Measurements from ENCODE around the gene PACRG.

Gene PACRG

GRCh38 chr6:162871966-162872365 lies 144.2 kb downstream of the PACRG start:
- no peak for FAIRE-seq

GRCh38 chr6:162873537-162873936 lies 145.8 kb downstream of the PACRG start:
- no peak for FAIRE-seq

DNA sequence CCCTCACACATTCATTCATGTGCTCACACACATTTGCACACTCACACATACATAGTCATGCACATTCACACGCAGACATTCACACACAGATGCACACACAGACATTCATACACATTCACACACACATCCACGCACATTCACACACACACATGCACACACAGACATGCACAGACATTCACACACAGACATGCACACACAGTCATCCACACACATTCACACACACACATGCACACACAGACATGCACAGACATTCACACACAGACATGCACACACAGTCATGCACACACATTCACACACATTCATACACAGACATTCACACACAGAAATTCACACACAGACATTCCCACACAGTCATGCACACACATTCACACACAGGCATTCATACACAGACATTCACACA lies 147.3 kb downstream of the PACRG start:
- FAIRE-seq, result no peak

GRCh38 chr6:162882801-162883481 lies 155.2 kb downstream of the PACRG start:
- FAIRE-seq, result no peak

- FAIRE-seq, result no peak
Measured at GRCh38 chr6:162887981-162888689, 160.4 kb downstream of the PACRG start.

DNA sequence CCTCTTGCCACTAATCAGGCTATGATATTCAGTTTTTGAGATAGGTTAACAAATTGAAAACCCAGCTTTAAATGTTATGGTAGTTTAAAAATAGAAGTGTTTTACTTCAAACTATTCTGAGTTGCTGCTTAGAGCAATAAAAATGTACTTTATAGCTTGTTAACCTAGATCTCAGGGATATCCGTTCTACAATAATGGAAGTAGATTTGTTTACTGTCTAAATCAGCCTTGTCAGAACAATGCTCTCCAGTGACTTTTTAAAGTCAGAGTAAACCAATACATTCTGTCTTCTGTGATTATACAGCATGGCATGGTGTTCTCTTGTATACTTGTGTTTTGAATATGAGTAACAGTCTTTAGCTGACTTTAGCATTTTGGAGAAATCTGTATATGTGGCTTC lies 161.5 kb downstream of the PACRG start:
- peak; percentile 72 for FAIRE-seq

- no peak for FAIRE-seq
Measured at GRCh38 chr6:162898011-162898410, 170.2 kb downstream of the PACRG start.

GRCh38 chr6:162899148-162899547 lies 171.4 kb downstream of the PACRG start:
- FAIRE-seq, result no peak

DNA sequence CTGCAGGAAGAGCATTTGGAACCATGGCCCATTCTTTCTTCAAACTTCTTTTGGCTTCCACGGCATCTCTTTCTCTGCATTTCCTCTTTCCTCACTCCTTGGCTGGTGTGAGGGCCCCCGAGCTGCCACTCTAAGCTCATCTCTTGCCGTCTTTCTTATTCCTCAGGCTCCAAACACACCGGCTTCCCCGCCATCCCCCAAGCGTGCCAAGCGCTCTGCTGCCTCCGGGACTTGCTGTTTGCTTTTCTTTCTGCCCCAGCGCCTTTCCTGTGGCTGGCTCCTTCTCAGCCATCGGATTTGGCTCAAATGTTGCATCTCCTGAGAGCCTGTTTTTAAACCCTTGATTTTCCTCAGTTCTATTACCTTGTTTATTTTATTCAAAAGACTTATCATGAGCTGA lies 172.7 kb downstream of the PACRG start:
- FAIRE-seq, result no peak

- no peak for FAIRE-seq
Measured at GRCh38 chr6:162904069-162904663, 176.4 kb downstream of the PACRG start.

DNA sequence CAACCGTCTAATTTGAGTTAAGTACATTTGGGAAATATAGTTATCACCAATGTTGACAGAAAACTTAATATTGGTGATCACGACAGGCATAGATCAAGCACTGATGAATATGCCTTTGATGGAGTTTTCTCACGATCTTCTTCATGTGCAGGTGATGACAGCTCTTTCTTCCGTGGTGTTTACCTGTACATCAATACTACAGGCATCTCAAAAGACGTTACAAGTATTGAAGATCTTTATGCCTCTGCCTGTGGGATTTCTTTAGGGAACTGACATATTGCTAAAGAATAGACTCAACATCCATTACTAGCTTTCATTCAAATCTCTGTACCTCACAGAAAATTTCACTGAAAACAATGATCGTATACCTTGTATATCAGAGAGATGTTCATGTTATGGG lies 178.7 kb downstream of the PACRG start:
- FAIRE-seq, result no peak

GRCh38 chr6:162907876-162908481 lies 180.2 kb downstream of the PACRG start:
- FAIRE-seq, result no peak

GRCh38 chr6:162913206-162913605 lies 185.4 kb downstream of the PACRG start:
- FAIRE-seq, result no peak

DNA sequence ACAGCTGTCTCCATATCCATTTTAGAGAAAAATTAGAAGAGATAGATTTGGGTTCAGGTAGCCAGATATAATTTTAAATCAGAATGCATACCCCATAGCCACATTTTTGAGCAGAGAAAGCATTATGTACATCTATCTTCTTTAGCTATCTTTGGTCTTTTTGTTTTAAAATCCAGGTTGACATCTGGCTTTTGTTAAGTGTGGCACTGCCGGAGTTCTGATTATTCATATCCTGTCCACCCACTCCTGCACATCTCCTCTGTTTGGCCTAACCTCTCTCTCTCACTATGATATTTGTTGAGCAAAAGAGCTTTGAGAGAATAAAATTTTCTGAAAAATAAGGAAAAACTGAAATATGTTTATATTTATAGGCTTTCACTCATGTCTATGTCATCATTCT lies 189.7 kb downstream of the PACRG start:
- no peak for FAIRE-seq

- no peak for FAIRE-seq
Measured at GRCh38 chr6:162921062-162921461, 193.3 kb downstream of the PACRG start.

GRCh38 chr6:162921510-162922040 lies 193.8 kb downstream of the PACRG start:
- FAIRE-seq, result no peak

DNA sequence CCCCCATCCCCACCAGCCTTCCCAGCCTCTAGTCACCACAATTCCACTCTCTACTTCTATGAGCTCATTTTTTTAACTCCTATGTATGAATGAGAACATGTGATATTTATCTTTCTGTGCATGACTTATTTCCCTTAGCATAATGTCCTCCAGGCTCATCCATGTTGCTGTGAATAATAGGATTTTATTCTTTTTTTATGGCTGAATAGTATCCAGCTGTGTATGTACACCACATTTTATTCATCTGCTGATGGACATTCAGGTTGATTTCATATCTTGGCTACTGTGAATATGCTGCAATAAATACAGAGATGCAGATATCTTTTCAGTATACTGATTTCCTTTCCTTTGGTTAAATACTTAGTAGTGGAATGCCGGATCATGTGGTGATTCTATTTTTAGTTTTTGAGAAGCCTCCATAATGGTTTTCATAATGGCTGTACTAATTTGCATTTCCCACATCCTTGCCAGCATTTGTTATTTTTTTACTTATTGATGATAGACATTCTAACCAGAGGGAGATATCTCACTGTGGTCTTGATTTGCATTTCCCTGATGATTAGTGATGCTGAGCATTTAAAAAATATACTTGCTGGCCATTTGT lies 194.9 kb downstream of the PACRG start:
- FAIRE-seq, result no peak

DNA sequence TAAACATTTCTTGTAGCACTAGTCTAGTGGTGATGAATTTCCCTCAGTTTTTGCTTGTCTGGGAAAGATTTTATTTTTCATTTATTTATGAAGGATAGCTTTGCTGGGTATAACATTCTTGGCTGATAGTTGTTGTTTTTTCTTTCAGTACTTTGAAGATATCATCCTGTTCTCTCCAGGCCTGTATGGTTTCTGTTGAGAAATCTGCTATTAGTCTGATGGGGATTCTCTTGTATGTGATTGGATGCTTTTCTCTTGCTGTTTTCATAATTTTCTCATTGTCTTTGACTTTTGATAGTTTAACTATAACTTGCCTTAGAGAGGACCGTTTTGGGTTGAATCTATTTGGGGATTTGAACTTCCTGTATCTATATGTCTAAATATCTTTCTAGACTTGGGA lies 207.1 kb downstream of the PACRG start:
- no peak for FAIRE-seq

- no peak for FAIRE-seq
Measured at GRCh38 chr6:162940426-162940825, 212.7 kb downstream of the PACRG start.

GRCh38 chr6:162941128-162941527 lies 213.4 kb downstream of the PACRG start:
- no peak for FAIRE-seq

DNA sequence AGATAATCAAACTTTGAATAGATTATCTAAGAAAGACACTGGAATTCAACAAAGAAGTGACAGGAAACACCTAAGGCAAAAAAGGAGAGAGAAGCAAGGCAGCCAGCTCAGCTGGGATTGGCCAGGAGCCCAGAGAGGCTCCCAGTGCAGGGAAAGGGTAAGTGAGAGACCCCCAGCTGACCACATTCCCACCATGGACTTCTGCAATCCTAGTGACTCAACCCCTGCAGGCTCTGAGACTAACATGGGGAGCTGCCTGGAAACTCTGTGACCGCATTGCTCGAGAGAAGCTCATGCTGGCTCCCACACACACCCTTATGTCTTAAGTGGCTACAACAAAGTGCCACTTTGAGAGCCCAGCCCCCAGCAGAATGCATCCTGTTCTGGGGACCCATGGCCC lies 215.1 kb downstream of the PACRG start:
- no peak for FAIRE-seq

DNA sequence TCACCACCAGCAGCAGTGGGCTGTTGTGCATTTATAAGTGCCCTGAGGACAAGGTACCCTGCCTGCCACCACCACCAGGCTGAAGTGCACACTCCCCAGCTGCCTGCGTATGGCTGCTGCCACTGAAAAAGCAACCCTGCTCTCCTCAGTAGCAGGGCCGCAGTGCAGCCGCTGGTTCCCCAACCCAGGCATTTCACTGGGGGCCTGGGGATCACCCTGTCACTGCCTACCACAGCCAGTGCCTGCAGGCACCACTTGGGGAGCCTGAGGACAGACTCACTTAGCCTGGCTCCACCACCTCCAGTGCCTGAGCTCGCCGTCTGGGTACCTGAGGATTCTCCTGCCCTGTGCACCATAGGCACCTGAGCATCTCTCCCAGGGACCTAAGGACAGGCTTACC lies 215.6 kb downstream of the PACRG start:
- FAIRE-seq, result no peak

- FAIRE-seq, result no peak
Measured at GRCh38 chr6:162951164-162951743, 223.5 kb downstream of the PACRG start.
